Activated CD4-positive, alpha-beta T cell treated with anti-CD3 and anti-CD28 coated beads for 4 hours (primary cell): ENCODE results near the gene UBE2F.

Source experiments
- DNase-seq, 2 donors: peaks; one replicate each; pipeline ENCODE4 v3.0.0-alpha.2; 2020

UBE2F gene

GRCh38 chr2:238082827-238083226 is 116.0 kb downstream of the UBE2F start:
- DNase-seq = no peak

DNA sequence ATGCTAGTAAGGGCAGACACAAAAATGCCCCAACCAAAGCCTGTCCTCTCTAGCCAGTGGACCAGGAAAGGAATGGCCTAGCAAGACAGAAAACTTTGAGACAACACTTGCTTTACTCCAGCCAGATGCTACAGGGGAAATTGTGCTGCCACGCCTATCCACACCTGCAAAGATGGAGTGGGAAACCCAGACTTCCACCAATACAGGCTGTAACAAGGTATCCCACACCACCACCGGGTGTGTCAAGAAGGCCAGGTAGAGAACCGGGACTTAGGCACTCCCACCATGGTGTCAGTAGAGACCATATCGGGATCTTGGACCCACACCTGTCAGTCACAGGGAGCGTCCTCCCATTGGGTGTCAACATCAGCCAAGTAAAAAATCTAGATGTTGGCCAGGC is 117.1 kb downstream of the UBE2F start:
- no peak for DNase-seq

DNA sequence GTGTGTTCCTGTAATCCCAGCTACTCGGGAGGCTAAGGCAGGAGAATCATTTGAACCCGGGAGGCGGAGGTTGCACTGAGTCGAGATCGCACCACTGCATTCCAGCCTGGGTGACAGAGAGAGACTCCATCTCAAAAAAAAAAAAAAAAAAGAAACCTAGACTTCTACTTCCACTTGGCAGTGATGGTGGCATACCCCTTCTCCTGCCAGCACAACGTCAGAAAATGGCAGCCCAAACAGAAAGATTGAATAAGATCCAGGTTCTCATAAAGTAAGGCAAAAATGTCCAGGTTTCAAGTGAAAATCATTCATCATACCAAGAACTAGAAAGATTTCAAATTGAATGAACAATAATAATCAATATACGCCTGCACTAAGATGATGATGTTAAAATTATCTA is 117.9 kb downstream of the UBE2F start:
- DNase-seq = no peak

- no peak for DNase-seq
Measured at GRCh38 chr2:238085899-238086298, 119.1 kb downstream of the UBE2F start.

GRCh38 chr2:238087211-238087610 is 120.4 kb downstream of the UBE2F start:
- no peak for DNase-seq

GRCh38 chr2:238090887-238091286 is 124.1 kb downstream of the UBE2F start:
- no peak for DNase-seq

- no peak for DNase-seq
Measured at GRCh38 chr2:238091436-238092060, 124.7 kb downstream of the UBE2F start.
